ENCODE data around the gene BTN1A1.
A peak's percentile ranks its signal among the peaks of the same experiment; 100 is the strongest.
"Not testable (repeated sequence)": the region's sequence is repeated elsewhere in the genome, so short reads cannot be mapped to it uniquely, and the experiment has no call there.

Gene BTN1A1

DNA sequence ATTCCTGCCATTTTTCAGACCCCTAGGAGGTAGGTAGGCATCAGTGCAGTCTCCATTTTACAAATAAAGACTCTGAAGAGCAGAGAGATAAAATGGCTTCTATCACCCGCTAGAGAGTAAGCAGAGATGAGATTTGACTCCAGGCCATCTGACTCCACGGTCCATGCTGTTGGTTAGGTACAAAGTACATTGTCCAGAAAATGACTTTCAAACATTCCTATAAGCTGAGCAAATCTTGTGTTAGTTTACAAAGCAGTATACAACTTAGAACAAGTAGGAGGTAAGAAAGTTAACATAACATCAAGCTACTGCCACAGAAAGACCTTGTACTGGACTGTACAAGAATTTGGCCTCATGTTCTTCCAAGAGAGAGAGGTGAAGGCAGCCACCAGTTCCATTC lies 14.9 kb downstream of the BTN1A1 start:
- DNase-seq = no peak

DNA sequence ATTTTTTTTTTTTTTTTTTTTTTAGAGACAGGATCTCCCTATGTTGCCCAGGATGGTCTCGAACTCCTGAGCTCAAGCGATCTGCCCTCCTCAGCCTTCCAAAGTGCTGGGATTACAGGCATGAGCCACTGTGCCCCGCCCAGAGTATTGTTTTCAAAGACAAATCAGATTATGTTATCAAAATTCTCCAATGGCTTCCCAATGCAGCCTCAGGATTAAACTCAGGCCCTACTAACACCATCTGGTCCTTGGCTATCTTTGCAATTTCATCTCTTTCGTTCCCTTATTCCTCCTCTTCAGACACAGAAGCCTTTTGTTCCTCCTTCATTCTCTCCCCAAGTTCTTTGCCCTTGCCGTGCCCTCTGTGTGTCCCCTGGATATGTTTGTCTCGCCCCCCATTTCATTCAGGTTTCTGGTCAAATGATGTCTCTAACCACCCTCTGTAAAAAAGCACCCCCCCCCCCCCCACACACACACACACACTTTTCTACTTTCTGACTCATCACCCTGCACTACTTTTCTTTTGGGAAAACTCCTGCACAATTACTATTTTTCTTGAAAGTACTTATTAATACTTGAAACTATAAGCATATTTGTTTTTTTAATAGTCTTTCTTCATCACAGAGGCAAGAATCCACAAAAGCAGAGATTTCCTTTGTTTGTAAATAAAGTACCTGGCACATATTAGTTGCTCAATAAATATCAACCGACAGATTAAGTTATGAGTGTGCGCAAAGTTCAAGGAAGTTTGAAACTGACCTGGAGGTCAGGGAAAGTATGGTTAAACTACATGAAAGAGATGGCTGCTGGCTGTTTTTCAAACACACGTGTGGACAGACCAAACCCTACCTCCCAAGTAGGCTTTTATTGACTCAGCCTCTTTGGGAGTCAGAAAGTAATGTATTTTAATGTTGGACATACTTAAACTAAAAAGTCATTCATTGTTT lies 16.7 kb downstream of the BTN1A1 start:
- DNase-seq = no peak

DNA sequence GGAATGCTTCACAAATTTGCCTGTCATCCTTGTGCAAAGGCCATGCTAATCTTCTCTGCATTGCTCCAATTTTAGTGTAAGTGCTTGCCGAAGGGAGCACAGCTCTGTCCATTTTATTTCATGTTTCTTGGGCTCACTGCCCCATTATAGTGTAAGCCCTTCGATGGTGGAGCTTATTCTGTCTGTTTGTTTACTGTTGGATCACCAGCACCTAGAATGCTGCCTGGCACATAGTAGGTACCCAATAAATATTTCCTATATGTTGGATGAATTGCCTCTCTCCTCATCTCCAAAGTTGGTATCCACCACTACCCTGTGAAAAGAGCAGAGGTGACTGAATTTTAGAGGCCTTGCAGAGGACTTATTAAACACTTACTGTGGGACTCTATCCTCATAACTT lies 19.3 kb downstream of the BTN1A1 start:
- DNase-seq = no peak

DNA sequence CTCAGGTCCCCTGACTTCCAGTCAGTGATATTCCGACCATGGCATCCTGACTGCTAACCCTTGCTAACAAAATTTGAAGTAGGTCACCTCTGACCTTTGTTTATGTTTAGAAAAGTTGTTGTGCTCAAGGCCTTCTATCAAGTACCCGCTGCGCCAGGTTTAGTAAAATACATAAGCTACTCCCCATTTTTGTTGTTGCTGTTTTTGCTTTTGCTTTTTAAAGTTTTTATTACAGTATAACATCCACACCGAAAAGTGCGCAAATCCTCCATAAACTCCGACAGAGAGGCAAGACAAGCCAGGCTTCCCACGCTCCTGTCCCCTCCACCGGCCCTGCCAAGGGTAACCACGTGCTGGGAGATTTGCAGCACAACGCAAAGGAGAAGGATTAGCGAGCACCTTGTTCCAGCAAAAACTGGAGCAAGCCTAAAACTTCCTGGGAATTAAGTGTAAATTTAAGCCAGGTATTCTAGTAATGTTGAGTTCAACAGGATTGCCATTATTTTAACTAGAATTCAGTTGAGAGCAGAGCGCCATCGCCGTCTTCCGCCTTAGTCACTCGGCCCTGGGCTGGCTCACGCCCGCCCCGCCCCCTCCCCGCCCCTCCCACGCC lies 20.2 kb downstream of the BTN1A1 start:
- DNase-seq = peak; percentile 72

DNA sequence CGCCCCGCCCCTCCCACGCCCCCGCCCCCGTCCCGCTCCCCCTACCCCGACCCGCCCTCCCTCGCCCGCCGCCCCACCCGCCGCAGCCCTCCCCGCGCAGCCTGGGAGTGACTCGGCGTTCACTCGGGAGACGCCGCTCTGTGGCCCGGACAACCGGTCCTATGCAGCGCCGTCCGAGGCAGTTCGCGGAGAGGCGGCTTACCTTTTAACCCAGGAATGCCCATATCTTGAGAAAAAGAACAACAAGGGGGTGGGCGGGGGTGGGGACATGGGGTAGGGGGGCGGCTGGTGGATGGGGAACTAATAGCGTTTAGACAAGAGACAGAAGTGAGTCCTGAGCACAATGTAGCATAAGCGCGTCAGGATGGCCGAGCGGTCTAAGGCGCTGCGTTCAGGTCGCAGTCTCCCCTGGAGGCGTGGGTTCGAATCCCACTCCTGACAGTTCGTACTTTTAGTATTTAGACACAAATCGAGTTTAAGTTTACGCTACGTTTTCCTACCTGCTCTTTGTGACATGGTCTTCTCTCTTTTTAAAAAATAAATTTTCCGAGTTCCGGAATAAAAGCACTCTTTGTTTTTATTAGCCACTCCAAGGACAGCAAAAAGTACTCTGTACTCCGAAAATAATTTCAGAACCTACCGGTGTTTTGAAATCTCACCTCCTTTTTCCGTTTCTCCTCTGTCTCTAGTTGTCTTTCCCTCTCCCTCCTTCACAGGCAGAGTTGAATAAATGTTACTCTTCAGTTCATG lies 20.9 kb downstream of the BTN1A1 start:
- peak; percentile 85 for DNase-seq

DNA sequence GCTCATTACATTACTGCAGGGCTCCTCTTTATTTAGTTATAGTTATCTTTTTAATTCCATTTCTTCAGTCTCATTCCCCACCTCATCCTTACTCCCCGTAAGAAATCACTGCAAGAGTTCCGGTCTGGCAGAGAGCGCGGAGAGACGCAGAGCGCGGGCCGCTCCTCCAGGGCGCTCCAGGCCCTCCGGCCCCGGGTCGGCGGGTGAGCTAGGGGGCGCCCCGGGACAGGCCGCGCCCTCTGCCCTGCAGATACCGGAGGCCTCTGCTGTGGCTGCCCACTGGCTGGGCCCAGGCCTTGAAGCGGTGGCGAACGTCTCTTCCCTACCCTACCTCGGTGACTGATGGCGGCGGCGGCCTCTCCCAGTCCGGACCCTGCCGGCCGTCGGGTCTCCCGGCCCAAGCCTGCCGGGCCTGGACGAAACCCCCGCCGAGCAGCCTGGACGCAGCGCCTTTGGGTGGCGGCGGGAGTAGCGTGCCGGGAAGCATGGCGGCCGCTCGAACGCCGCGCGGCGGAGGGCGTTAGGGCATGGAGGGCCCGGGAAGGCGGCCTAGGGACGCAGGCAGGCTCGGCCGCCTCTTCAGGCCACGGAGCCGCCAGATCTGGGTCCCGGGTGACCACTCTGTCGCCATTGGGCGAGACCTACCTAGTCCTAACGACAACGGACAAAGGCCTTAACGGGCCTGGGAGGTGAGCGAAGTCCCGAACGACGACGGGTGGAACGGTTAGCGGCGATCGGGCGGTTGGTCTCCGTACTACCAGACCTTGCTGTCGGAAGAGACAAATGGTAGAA lies 21.7 kb downstream of the BTN1A1 start:
- DNase-seq = peak; percentile 78

DNA sequence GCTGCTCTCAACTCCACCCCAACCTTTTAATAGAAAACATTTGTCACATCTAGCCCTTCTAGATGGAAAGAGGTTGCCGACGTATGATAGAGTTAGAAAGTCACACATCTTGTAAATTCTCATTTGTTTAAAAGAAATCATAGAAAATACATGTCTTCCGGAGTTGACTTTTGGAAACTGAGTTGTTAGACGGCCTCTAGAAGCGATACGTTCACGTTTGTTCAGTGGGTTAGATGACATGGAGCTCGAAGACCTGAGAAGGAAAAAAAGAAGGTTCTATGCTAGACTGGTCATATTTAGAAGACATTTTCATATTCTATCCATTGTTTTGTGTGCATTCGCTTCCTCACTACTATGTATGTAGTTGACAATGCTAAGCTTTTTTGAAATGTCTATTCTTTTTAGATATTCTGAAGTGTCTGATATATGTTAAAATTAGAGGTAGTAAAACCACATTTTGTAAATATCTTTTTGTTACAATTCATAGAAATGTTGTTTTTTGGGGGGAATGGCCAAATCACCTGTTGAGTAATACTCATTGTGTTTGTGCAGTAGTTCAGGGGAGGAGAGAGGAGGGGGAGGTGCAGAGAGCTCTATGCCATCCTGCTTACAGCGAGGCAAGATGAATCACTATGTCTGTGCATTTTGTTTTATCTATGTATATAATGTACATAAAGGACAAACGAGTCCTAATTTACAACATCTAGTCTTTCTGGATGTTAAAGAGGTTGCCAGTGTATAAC lies 22.6 kb downstream of the BTN1A1 start:
- peak; percentile 68 for DNase-seq

DNA sequence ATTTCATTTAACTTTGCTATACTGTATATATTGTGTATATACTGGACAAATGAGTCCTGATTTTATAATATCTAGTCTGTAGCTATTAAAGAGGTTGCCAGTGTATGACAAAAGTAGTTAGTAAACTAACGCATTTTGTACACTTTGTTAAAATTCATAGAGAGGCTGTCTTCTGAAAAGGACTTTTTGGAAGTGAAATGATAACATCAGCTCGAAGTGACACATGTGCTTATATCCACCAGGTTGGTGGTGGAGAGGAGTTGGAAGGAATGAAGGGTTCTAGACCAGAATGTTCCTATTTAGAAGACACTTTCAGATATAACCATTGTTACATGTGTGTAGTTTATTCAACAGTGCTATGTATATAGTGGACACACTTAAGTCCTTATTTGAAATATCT lies 24.2 kb downstream of the BTN1A1 start:
- DNase-seq = not testable (repeated sequence)

DNA sequence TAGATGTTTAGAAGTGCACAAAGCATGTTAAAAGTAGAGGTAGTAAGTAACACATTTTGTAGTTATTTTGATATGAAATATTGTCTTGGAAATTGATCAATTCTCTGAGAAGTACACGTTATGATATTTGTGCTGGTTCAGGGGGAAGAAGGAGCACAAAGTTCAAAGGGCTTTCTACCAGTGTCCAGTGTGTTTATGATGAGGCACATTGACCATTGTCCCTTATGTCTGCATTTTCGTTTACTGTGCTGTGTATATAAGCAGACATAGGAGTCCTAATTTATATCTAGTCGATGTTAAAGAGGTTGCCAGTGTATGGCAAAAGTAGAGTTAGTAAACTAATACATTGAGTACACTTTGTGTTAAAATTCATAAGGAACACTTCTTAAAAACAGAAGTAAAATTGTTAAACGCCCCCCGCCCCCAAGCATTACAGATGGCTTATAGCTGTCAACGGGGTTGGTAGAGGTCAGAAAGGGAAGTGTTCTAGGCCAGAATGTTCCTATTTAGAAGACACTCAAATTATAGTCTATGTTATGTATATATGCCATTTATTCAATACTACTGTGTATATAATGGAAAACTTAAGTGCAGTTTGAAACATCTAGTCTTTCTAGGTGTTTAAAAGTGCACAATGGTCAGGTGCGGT lies 24.7 kb downstream of the BTN1A1 start:
- no peak for DNase-seq

DNA sequence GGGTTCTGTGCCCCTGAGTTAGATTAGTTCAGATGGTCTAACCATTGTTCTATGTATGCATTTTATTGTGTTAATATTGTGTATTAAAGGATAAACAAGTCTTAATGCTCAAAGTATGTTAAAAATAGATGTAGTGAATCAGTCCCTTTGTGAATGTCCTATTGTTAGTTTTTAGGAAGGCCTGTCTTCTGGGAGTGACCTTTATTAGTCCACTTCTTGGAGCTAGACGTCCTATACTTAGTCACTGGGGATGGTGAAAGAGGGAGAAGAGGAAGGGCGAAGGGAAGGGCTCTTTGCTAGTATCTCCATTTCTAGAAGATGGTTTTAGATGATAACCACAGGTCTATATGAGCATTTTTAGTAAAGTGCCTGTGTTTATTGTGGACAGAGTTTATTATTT lies 25.7 kb downstream of the BTN1A1 start:
- DNase-seq = no peak

DNA sequence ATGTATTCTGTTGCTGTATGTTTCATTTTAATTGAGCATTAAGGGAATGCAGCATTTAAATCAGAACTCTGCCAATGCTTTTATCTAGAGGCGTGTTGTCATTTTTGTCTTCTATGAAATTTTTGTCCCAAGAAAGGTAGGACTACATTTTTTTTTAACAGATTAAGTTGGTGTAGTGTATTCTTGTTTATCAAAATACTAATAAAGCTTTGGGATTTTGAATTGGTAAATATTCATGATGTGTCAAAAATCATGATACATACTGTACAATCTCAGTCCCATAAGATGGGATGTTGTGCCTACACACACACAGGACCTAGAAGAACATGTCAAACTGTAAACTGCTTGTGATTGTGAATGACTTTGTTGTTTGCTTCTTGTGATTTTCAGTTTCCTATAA lies 26.8 kb downstream of the BTN1A1 start:
- no peak for DNase-seq

DNA sequence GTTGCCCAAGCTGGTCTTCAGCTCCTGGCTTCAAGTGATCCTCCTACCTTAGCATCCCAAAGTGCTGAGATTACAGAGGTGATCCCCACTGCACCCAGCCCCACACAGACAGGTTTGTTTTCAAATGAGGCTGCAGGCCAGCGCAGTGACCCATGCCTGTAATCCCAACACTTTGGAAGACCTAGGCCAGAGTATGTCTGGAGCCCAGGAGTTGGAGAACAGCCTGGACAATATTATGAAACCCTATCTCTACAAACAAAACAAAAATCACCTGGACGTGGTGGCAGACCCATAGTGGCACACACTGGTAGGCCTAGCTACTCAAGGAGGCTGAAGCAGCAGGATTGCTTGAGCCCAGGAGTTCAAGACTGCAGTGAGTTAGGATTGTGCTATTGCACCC lies 30.1 kb downstream of the BTN1A1 start:
- DNase-seq = no peak

DNA sequence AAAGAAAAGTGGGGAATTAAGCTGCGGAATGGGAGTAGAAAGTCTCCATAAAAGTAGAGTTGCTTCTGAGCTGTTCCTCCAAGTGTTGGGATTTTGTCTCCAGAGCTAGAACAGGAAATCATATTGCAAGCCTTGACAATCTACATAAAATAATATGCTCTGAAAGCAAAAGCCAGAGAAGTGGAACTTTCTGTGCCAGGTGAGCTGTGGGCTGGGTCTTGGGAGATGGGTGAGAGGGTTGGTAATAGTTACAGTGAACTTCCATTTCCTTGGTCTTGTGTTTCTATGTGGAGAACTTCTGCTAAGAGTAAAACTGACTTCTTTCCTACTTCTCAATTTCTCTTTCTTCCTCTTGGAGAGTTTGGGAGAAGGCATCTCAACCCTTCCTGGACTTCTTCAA lies 31.8 kb downstream of the BTN1A1 start:
- DNase-seq = no peak

DNA sequence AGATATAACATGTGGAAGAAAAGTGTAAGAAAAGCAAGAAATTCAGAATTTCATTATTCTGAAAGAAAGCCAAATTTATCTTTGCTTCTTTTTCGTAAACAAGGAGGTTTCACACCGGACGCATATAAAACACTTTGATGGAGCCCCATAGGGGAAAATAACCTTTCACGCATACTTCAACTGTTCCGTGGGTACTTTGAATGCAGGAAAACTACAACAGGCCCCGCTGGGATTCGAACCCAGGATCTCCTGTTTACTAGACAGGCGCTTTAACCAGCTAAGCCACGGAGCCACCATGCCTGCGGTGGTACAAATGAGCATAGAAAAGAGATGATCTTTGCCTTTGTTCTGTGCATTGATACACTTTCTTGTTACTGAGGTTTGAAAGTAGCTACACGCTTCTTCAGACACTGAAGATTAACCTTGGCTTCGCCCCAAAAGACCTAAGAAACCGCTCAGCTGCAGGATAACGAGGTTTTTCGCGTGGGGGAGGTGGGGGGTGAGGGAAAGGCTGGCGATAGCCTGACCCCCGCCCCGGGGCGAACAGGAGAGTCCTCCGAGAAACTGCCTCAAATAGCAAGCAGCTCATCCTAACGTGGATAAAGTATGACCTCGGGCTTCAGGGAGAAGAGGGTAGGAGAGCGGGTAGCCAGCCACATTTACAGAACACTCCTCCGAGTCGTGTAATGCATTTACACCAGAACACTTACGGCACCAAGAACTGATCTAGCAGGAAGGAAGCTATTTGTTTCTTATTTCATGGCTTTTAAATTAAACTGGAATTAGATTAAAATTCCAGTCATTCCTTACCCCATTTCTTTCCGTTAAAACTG lies 32.8 kb downstream of the BTN1A1 start:
- DNase-seq = peak; percentile 96

DNA sequence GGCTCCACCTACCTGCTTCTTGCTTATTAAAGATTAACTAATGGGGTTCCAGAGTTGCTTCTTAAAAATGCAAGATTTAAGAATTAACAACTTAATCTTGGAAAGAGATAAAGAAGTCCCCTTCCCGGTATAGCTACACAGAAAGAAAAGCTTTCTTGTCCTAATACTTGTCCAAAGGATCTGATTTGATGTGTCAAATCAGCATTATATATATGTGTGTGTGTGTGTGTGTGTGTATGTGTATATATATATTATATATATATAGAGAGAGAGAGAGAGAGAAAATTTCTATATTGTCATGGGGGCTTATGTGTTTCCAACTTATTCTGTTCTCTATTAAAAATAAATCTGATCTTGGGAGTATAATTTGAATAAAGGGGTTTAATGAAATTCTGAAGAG lies 33.4 kb downstream of the BTN1A1 start:
- DNase-seq = no peak

DNA sequence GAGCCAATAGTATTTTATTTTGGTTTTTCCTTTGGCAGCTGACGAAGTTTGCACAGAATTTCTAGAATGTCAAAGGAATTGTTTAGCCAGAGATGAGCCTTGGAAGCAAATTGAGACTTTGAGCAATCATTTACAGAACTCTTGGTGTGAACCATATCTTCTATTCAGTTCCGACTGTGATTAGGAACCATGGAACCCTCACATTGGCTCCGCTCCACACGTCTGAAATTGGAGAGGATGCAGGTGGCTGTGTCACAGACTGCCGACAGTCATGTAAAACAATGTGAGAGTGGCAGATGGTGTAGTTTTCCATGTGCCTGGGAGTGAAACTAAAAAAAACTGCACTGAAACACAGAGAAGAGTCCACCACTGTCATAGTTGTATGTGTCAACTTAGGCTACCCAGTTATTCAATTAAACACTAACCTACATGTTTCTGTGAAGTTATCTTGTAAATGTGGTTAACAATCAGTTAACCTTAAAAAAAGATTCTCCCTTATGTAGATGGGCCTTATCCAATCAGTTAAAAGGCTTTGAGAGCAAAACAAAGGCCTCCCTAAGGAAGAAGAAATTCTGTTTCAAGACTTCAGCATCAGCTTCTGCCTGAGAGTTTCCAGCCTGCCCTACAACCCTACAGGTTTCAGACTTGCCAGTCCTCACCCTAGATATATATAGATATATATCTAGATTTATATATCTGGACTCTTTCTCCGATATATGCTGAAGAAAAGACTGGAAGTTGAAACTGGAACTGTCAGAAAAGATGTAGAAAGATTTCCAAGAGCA lies 34.8 kb downstream of the BTN1A1 start:
- no peak for DNase-seq

DNA sequence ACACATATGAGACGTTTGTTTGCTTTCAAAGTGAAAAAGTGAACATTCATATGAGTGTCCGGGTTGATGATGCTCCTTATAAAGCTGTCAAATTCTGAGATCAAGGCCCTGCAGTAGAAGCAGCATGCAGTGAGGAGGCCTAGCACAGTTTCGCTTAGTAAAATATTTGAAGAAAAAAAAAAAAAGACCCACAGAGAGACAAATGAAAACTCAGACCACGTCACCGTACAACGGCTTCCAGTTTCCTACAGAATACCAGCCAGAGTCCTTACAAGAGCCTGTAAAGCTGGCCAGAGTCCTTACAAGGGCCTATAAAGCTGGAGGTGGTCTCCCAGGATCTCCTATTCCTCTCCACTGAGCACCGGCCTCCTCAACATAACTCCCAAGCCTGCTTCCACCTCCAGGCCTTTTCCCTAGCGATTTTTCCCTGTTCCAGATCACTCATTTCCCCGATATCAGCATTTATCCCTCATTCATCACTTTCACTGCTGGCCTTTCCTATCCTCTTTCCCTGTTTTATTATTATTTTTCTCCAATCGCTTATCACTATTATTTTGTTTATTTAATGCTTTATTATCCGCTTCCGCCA lies 36.6 kb downstream of the BTN1A1 start:
- peak; percentile 75 for DNase-seq

DNA sequence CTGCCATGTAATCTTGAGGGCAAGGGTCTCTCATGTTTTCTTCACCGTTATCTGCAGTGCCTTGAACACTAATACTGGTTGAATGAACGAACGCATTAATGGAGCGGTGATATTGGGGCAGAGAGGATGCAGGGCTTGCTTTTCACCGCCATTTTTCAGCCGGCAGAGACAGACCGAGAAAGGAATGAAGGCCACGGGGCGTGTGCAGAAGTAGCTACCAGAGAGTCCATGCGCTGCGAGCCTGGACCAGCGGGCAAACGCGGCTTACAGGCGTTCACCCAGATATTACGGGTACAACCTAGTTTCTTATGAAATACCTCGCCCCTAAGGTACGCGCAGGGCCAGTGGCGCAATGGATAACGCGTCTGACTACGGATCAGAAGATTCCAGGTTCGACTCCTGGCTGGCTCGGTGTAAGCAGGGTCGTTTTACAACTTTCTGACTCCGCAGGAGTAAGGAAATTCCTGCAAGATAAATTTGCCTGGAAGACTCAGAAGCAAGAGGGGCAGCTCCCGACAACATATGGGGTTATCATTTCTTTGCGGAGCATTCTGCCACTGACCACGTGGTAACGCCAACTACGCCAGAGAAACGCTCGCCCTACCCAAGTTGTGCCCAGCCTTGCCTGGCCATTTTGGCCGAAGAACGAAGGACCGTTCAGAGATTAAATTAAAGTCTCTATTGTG lies 37.2 kb downstream of the BTN1A1 start:
- peak; percentile 97 for DNase-seq
